Stimulated activated CD4-positive, alpha-beta T cell treated with anti-CD3 and anti-CD28 coated beads, Interleukin-1b, Interleukin-23, amount 100 ng/mL, for 4 hours (primary cell): Measurements from ENCODE around the gene PCCA.

Experiments used
- DNase-seq, 2 donors: peaks; one replicate each; pipeline ENCODE4 v3.0.0-alpha.2; 2020; ENCODE audit warnings: low read depth in 2 of 2

Gene PCCA

GRCh38 chr13:100409132-100409531 lies 320.2 kb downstream of the PCCA start:
- DNase-seq: no peak

GRCh38 chr13:100423375-100423774 lies 334.5 kb downstream of the PCCA start:
- DNase-seq: no peak

- DNase-seq: no peak
These were observed 340.1 kb downstream of the PCCA start for GRCh38 chr13:100428986-100429385.

GRCh38 chr13:100432611-100433010 lies 343.7 kb downstream of the PCCA start:
- no peak for DNase-seq

- no peak for DNase-seq
These were observed 344.6 kb downstream of the PCCA start for GRCh38 chr13:100433475-100433874.

GRCh38 chr13:100434010-100434763 lies 345.3 kb downstream of the PCCA start:
- no peak for DNase-seq

GRCh38 chr13:100436099-100436498 lies 347.2 kb downstream of the PCCA start:
- DNase-seq: no peak

GRCh38 chr13:100438059-100438788 lies 349.3 kb downstream of the PCCA start:
- DNase-seq: no peak

- no peak for DNase-seq
These were observed 350.5 kb downstream of the PCCA start for GRCh38 chr13:100439247-100439970.

GRCh38 chr13:100440751-100441425 lies 352.0 kb downstream of the PCCA start:
- DNase-seq: no peak

GRCh38 chr13:100442095-100442832 lies 353.4 kb downstream of the PCCA start:
- no peak for DNase-seq

GRCh38 chr13:100443278-100443997 lies 354.5 kb downstream of the PCCA start:
- no peak for DNase-seq

- no peak for DNase-seq
These were observed 355.1 kb downstream of the PCCA start for GRCh38 chr13:100443998-100444328.

GRCh38 chr13:100447831-100448230 lies 358.9 kb downstream of the PCCA start:
- DNase-seq: no peak

GRCh38 chr13:100451923-100452322 lies 363.0 kb downstream of the PCCA start:
- DNase-seq: no peak

GRCh38 chr13:100454876-100455275 lies 366.0 kb downstream of the PCCA start:
- peak in 1 of 2 donors; percentile 1 for DNase-seq

GRCh38 chr13:100458673-100459072 lies 369.8 kb downstream of the PCCA start:
- no peak for DNase-seq

- DNase-seq: no peak
These were observed 370.9 kb downstream of the PCCA start for GRCh38 chr13:100459747-100460146.

GRCh38 chr13:100460266-100460665 lies 371.4 kb downstream of the PCCA start:
- no peak for DNase-seq

- DNase-seq: no peak
These were observed 371.9 kb downstream of the PCCA start for GRCh38 chr13:100460791-100461190.
